ENCODE data around the gene KRT26.

DNA sequence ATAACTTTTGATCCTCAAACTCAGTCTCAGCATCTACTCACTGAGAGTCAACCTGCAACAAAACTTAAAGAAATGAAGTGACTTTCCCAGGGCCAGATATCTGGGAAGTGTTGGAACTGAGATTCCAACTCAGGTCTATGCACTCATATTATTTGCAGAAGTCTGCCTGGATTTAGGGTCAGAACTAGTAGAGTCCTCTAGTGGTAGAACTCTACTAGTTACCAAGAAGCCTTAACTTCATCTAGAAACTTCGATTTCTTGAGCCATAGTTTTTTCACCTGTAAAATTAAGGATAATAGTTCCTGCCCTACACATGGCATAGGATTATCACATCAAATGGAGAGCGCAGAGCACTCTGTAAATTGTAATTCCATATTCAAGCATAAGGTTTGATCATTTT lies 45.1 kb downstream of the KRT26 start:
- TF ChIP-seq POLR2A (IDR thresholded peaks at IDR 0.05), result no peak
- TF ChIP-seq, protein P1, sequence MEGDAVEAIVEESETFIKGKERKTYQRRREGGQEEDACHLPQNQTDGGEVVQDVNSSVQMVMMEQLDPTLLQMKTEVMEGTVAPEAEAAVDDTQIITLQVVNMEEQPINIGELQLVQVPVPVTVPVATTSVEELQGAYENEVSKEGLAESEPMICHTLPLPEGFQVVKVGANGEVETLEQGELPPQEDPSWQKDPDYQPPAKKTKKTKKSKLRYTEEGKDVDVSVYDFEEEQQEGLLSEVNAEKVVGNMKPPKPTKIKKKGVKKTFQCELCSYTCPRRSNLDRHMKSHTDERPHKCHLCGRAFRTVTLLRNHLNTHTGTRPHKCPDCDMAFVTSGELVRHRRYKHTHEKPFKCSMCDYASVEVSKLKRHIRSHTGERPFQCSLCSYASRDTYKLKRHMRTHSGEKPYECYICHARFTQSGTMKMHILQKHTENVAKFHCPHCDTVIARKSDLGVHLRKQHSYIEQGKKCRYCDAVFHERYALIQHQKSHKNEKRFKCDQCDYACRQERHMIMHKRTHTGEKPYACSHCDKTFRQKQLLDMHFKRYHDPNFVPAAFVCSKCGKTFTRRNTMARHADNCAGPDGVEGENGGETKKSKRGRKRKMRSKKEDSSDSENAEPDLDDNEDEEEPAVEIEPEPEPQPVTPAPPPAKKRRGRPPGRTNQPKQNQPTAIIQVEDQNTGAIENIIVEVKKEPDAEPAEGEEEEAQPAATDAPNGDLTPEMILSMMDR (IDR thresholded peaks at IDR 0.05 in 8 of 11, conservative IDR thresholded peaks at IDR 0.05 in 3 of 11), result peak in 6 of 11 experiments; percentile 13 to 43 (median 27)

Measured in spleen (tissue), 7 donors.